HCT116 (cell line): Measurements from ENCODE around the gene KIR3DL2. TPM values are rescaled to one million over a fixed set of nuclear protein-coding genes. Genes with fewer than 3 reads are reported as not detected.

ENCODE experiments used
- ATAC-seq: fragments of 200-7000 bp; cut with Tn5 transposase; 2 replicates; pipeline ENCODE4 v1.9.1; 2020; ENCODE audit warnings: mild to moderate bottlenecking, moderate library complexity
- BruUV-seq: library from RNA; stranded (reverse); fragments of 400-500 nt; replicated peaks from 2 replicates; lab custom pipeline; 2021; lab: Mats Ljungman, UMichigan
- CTCF ChIA-PET: fragments of 300-600 bp; sonication (Branson Sonifier 250); formaldehyde crosslinking; loops from one replicate; lab custom pipeline; 2021; ENCODE audit warnings: antibody characterized with exemption; lab: Charles Lee
- POLR2A ChIA-PET: fragments of 300-600, 350-600 bp; sonication (Branson Sonifier 250); formaldehyde crosslinking; loops from one replicate; lab custom pipeline; 2021; ENCODE audit warnings: antibody characterized with exemption; lab: Charles Lee
- RAD21 ChIA-PET, 2 experiments: fragments of 300-600 bp; sonication (Branson Sonifier 250); formaldehyde crosslinking; loops; one replicate each; lab custom pipeline; 2023; ENCODE audit warnings: low total read pairs in 2 of 2; ENCODE audit not compliant: uncharacterized antibody in 2 of 2, unreplicated experiment in 2 of 2, low non-redundant PET in 1 of 2; lab: Charles Lee
- DNase-seq: peaks from one replicate; pipeline ENCODE4 v3.0.0-alpha.2; 2010; ENCODE audit warnings: low read depth, low spot score
- H2AFZ ChIP-seq: fragments of 200-600 bp; shearing (Covaris generic), sonication (generic); 2 replicates; pipeline ENCODE4 v1.6.1; 2017; ENCODE audit warnings: low read depth, mixed run types, mixed read lengths, antibody characterized with exemption, low read length; ENCODE audit not compliant: poor library complexity, severe bottlenecking
- H3K27ac ChIP-seq: 2 replicates; pipeline ENCODE4 v1.5.1; 2012; ENCODE audit warnings: low read depth, low read length
- H3K27me3 ChIP-seq: fragments of 200-600 bp; sonication (generic); 2 replicates; pipeline ENCODE4 v1.6.1; 2016; ENCODE audit warnings: mixed run types, low read length, mixed read lengths; ENCODE audit not compliant: insufficient read depth
- H3K36me3 ChIP-seq, 2 experiments: fragments of 200-500 bp in 1 of 2; fragments of 200-600 bp in 1 of 2; sonication (Bioruptor generic) in 1 of 2; sonication (generic) in 1 of 2; 2 replicates each; pipeline versions ENCODE4 v1.5.1 to v1.6.1; 2014 to 2016; ENCODE audit warnings: low read length in 2 of 2, inconsistent platforms in 1 of 2, mixed read lengths in 1 of 2, mixed run types in 1 of 2; ENCODE audit not compliant: insufficient read depth in 2 of 2, control insufficient read depth in 1 of 2
- H3K4me1 ChIP-seq, 2 experiments: fragments of 200-600 bp in 1 of 2; sonication (generic) in 1 of 2; 2 replicates each; pipeline versions ENCODE4 v1.5.1 to v1.6.1; 2012 to 2017; ENCODE audit warnings: low read length in 2 of 2, inconsistent platforms in 1 of 2, mild to moderate bottlenecking in 1 of 2, mixed read lengths in 1 of 2, mixed run types in 1 of 2, moderate library complexity in 1 of 2; ENCODE audit not compliant: insufficient read depth in 2 of 2, control insufficient read depth in 1 of 2
- H3K4me2 ChIP-seq: fragments of 200-600 bp; sonication (generic); 2 replicates; pipeline ENCODE4 v1.6.1; 2017; ENCODE audit warnings: mixed run types, low read length, mixed read lengths
- H3K4me3 ChIP-seq, 2 experiments: fragments of 200-600 bp in 1 of 2; sonication (generic) in 1 of 2; replicated peaks in 1 of 2; 2 replicates each; pipeline ENCODE4 v1.5.1; 2011 to 2016; ENCODE audit warnings: low read length in 2 of 2, control low read depth in 1 of 2, low read depth in 1 of 2, mild to moderate bottlenecking in 1 of 2, mixed read lengths in 1 of 2, mixed run types in 1 of 2
- H3K79me2 ChIP-seq: fragments of 200-600 bp; sonication (generic); 2 replicates; pipeline ENCODE4 v1.6.1; 2017; ENCODE audit warnings: mild to moderate bottlenecking, mixed run types, low read length, moderate library complexity, mixed read lengths; ENCODE audit not compliant: insufficient read depth
- H3K9ac ChIP-seq: fragments of 200-600 bp; sonication (generic); 2 replicates; pipeline ENCODE4 v1.6.1; 2016; ENCODE audit warnings: low read length, mixed read lengths
- H3K9me2 ChIP-seq: fragments of 200-600 bp; sonication (generic), shearing (Covaris generic); 2 replicates; pipeline ENCODE4 v1.6.1; 2017; ENCODE audit warnings: mixed run types, mild to moderate bottlenecking, moderate library complexity; ENCODE audit not compliant: insufficient read depth
- H3K9me3 ChIP-seq, 2 experiments: fragments of 200-500 bp in 1 of 2; fragments of 200-600 bp in 1 of 2; sonication (Bioruptor generic) in 1 of 2; sonication (generic) in 1 of 2; 2 replicates each; pipeline ENCODE4 v1.6.1; 2014 to 2017; ENCODE audit warnings: low read length in 2 of 2, mixed read lengths in 2 of 2, inconsistent platforms in 1 of 2, low read depth in 1 of 2, mild to moderate bottlenecking in 1 of 2, mixed run types in 1 of 2, moderate library complexity in 1 of 2; ENCODE audit not compliant: control insufficient read depth in 1 of 2, insufficient read depth in 1 of 2
- H4K20me1 ChIP-seq: fragments of 200-600 bp; sonication (generic), shearing (Covaris generic); 2 replicates; pipeline ENCODE4 v1.6.1; 2017; ENCODE audit warnings: mixed run types, mild to moderate bottlenecking, moderate library complexity; ENCODE audit not compliant: insufficient read depth
- ATF3 ChIP-seq: IDR thresholded peaks from 2 replicates; pipeline ENCODE4 v1.6.1; 2012
- CBX3 ChIP-seq: IDR thresholded peaks from 2 replicates; pipeline ENCODE4 v1.6.1; 2012; ENCODE audit warnings: low read depth
- CEBPB ChIP-seq: IDR thresholded peaks from 2 replicates; pipeline ENCODE4 v1.6.1; 2012; ENCODE audit warnings: low read depth
- EGR1 ChIP-seq: IDR thresholded peaks from 2 replicates; pipeline ENCODE4 v1.6.1; 2012; ENCODE audit warnings: low read depth
- ELF1 ChIP-seq: IDR thresholded peaks from 2 replicates; pipeline ENCODE4 v1.6.1; 2012; ENCODE audit warnings: low read depth, borderline replicate concordance
- EZH2 ChIP-seq: fragments of 200-600 bp; sonication (generic); IDR thresholded peaks from 2 replicates; pipeline ENCODE4 v1.6.1; 2017; ENCODE audit warnings: antibody characterized with exemption, mixed run types
- EZH2phosphoT487 ChIP-seq: fragments of 200-600 bp; IDR thresholded peaks from 2 replicates; pipeline ENCODE4 v1.6.1; 2018; ENCODE audit warnings: antibody characterized with exemption, borderline replicate concordance
- JUND ChIP-seq: IDR thresholded peaks from 2 replicates; pipeline ENCODE4 v1.6.1; 2012
- POLR2A ChIP-seq: IDR thresholded peaks from 2 replicates; pipeline ENCODE4 v1.7.0; 2011; ENCODE audit warnings: borderline replicate concordance; ENCODE audit not compliant: insufficient read depth, insufficient read length; ENCODE audit errors: extremely low read depth
- POLR2AphosphoS5 ChIP-seq: IDR thresholded peaks from 2 replicates; pipeline ENCODE4 v1.6.1; 2011; ENCODE audit warnings: mild to moderate bottlenecking, low read depth, low read length, moderate library complexity
- RAD21 ChIP-seq: IDR thresholded peaks from 2 replicates; pipeline ENCODE4 v1.6.1; 2012; ENCODE audit warnings: low read depth, mild to moderate bottlenecking
- SIN3A ChIP-seq: IDR thresholded peaks from 2 replicates; pipeline ENCODE4 v1.6.1; 2012; ENCODE audit warnings: low read depth
- SRF ChIP-seq: IDR thresholded peaks from 2 replicates; pipeline ENCODE4 v1.6.1; 2012; ENCODE audit warnings: low read depth
- TCF7L2 ChIP-seq: IDR thresholded peaks from 2 replicates; pipeline ENCODE4 v1.7.0; 2011; ENCODE audit warnings: borderline replicate concordance, inconsistent platforms; ENCODE audit not compliant: insufficient read depth, insufficient read length; ENCODE audit errors: extremely low read depth
- YY1 ChIP-seq: IDR thresholded peaks from 2 replicates; pipeline ENCODE4 v1.6.1; 2011; ENCODE audit warnings: low read length, low read depth, moderate library complexity, mild to moderate bottlenecking; ENCODE audit not compliant: insufficient replicate concordance; ENCODE audit errors: extremely low read depth
- ZNF274 ChIP-seq: fragments of 200-500 bp; sonication (Bioruptor generic); IDR thresholded peaks from 2 replicates; pipeline ENCODE4 v1.6.1; 2014; ENCODE audit warnings: mild to moderate bottlenecking, low read depth, low read length, inconsistent platforms
- intact Hi-C: fragments of 100-400 bp; cut with micrococcal nuclease; formaldehyde crosslinking; loops from 2 replicates; pipeline ENCODE4 v1.10.0; 2022
- total RNA-seq: library from RNA; stranded (reverse); gene quantifications from one replicate; pipeline ENCODE4 v1.2.1, GENCODE V29; 2021; ENCODE audit not compliant: unreplicated experiment
- TF ChIP-seq, protein P1 (sequence below): IDR thresholded peaks from 2 replicates; pipeline ENCODE4 v1.6.1; 2011; ENCODE audit warnings: mild to moderate bottlenecking, low read length, moderate library complexity; ENCODE audit not compliant: insufficient replicate concordance; ENCODE audit errors: extremely low read depth
- TF ChIP-seq, protein P2 (sequence below): IDR thresholded peaks from 2 replicates; pipeline ENCODE4 v1.6.1; 2012; ENCODE audit warnings: low read depth
- TF ChIP-seq, protein P3 (sequence below), 3 experiments: fragments of 200-600 bp in 1 of 3; sonication (generic) in 1 of 3; IDR thresholded peaks in 2 of 3; conservative IDR thresholded peaks in 1 of 3; 2 replicates each; pipeline ENCODE4 v1.5.1; 2012 to 2017; ENCODE audit warnings: low read depth in 2 of 3, low read length in 2 of 3, antibody characterized with exemption in 1 of 3, borderline replicate concordance in 1 of 3, control low read depth in 1 of 3, mild to moderate bottlenecking in 1 of 3, mixed read lengths in 1 of 3, mixed run types in 1 of 3, moderate library complexity in 1 of 3; ENCODE audit not compliant: insufficient read depth in 1 of 3

KIR3DL2 gene
- total RNA-seq, 1 experiment from 2014 or later, result not detected

DNA sequence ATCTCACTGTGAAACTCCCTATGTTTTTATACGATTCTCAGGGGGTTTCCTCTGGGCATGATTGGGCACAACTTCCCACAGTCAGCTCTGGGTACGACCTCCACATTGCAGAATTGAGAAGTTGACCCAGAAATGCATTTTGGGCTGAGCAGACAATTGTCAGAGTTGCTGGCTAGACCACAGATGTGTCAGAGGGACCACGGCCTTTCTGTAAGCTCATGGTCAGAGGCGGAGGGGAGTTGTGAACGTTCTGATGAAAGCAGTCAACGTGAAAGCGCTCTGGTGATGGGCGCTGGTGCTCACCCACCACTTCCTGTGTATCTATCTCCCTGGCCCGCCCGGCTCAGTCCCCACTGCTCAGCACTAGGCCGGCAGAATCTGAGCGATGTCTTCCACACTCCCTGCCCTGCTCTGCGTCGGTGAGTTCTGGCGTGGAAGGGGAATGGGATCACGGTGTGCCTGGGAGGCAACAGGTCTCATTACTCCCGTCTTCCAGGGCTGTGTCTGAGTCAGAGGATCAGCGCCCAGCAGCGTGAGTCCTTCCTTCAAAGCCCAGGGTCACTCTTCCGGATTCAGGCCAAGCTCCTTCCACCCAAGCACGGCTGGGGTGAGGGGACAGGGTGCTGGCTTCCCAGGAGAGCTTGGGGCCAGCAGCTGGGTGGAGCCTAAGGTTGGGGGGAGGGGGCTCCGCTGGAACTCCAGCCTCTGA is 55.7 kb downstream of the KIR3DL2 start, which contains the start of gene NCR1:
NCR1 (plus strand) TSS at position 346 of the 709 bp plus-strand sequence; CDS start at position 386, 40 bp downstream.
- no TSS peak for BruUV-seq
- Histone ChIP-seq H3K9me2 (no peaks in the 10 kb centered on the region), H4K20me1 (no peaks in the 10 kb centered on the region), H3K36me3 (no peaks in the 10 kb centered on the region), H3K9ac (no peak within 1 kb of the TSS), H3K27me3 (no peaks in the 10 kb centered on the region), H3K9me3 (no peaks in the 10 kb centered on the region), H3K27ac (no peak within 1 kb of the TSS), H2AFZ (no peak within 1 kb of the TSS), H3K79me2 (no peaks in the 10 kb centered on the region), H3K4me1 (no peaks in the 10 kb centered on the region), H3K4me3 (no peak within 1 kb of the TSS), H3K4me2 (no peak within 1 kb of the TSS)
- intact Hi-C loops, result no loop called here
- ChIA-PET POLR2A (no interaction called here), CTCF (no interaction called here), RAD21 (no interaction called here)
- DNase-seq, result no peak
- ATAC-seq, result no peak
- TF ChIP-seq POLR2A, result no peak
- no peak for TF ChIP-seq EZH2
- no peak for TF ChIP-seq RAD21
- TF ChIP-seq ATF3, result no peak
- no peak for TF ChIP-seq EGR1
- TF ChIP-seq CBX3, result no peak
- TF ChIP-seq ELF1, result no peak
- TF ChIP-seq TCF7L2, result no peak
- TF ChIP-seq EZH2phosphoT487, result no peak
- TF ChIP-seq CEBPB, result no peak
- no peak for TF ChIP-seq POLR2AphosphoS5
- TF ChIP-seq, protein P1, sequence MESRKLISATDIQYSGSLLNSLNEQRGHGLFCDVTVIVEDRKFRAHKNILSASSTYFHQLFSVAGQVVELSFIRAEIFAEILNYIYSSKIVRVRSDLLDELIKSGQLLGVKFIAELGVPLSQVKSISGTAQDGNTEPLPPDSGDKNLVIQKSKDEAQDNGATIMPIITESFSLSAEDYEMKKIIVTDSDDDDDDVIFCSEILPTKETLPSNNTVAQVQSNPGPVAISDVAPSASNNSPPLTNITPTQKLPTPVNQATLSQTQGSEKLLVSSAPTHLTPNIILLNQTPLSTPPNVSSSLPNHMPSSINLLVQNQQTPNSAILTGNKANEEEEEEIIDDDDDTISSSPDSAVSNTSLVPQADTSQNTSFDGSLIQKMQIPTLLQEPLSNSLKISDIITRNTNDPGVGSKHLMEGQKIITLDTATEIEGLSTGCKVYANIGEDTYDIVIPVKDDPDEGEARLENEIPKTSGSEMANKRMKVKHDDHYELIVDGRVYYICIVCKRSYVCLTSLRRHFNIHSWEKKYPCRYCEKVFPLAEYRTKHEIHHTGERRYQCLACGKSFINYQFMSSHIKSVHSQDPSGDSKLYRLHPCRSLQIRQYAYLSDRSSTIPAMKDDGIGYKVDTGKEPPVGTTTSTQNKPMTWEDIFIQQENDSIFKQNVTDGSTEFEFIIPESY, result no peak
- TF ChIP-seq YY1, result no peak
- TF ChIP-seq, protein P2, sequence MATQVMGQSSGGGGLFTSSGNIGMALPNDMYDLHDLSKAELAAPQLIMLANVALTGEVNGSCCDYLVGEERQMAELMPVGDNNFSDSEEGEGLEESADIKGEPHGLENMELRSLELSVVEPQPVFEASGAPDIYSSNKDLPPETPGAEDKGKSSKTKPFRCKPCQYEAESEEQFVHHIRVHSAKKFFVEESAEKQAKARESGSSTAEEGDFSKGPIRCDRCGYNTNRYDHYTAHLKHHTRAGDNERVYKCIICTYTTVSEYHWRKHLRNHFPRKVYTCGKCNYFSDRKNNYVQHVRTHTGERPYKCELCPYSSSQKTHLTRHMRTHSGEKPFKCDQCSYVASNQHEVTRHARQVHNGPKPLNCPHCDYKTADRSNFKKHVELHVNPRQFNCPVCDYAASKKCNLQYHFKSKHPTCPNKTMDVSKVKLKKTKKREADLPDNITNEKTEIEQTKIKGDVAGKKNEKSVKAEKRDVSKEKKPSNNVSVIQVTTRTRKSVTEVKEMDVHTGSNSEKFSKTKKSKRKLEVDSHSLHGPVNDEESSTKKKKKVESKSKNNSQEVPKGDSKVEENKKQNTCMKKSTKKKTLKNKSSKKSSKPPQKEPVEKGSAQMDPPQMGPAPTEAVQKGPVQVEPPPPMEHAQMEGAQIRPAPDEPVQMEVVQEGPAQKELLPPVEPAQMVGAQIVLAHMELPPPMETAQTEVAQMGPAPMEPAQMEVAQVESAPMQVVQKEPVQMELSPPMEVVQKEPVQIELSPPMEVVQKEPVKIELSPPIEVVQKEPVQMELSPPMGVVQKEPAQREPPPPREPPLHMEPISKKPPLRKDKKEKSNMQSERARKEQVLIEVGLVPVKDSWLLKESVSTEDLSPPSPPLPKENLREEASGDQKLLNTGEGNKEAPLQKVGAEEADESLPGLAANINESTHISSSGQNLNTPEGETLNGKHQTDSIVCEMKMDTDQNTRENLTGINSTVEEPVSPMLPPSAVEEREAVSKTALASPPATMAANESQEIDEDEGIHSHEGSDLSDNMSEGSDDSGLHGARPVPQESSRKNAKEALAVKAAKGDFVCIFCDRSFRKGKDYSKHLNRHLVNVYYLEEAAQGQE, result no peak
- no peak for TF ChIP-seq SRF
- TF ChIP-seq SIN3A, result no peak
- no peak for TF ChIP-seq JUND
- no peak for TF ChIP-seq ZNF274
- TF ChIP-seq, protein P3, sequence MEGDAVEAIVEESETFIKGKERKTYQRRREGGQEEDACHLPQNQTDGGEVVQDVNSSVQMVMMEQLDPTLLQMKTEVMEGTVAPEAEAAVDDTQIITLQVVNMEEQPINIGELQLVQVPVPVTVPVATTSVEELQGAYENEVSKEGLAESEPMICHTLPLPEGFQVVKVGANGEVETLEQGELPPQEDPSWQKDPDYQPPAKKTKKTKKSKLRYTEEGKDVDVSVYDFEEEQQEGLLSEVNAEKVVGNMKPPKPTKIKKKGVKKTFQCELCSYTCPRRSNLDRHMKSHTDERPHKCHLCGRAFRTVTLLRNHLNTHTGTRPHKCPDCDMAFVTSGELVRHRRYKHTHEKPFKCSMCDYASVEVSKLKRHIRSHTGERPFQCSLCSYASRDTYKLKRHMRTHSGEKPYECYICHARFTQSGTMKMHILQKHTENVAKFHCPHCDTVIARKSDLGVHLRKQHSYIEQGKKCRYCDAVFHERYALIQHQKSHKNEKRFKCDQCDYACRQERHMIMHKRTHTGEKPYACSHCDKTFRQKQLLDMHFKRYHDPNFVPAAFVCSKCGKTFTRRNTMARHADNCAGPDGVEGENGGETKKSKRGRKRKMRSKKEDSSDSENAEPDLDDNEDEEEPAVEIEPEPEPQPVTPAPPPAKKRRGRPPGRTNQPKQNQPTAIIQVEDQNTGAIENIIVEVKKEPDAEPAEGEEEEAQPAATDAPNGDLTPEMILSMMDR (IDR thresholded peaks at IDR 0.05 in 2 of 3, conservative IDR thresholded peaks at IDR 0.05 in 1 of 3; ENCODE audit: borderline replicate concordance in 1 of 3, insufficient read depth in 1 of 3, low read depth in 2 of 3, low read length in 2 of 3), result no peak
